Stimulated activated CD4-positive, alpha-beta T cell treated with anti-CD3 and anti-CD28 coated beads, Interleukin-12 subunit alpha, Interleukin-12 subunit beta, amount 100 ng/mL, for 24 hours (primary cell): ENCODE data around the gene LRRC8E.

Experiments
- DNase-seq, 2 experiments: peaks; one replicate each; pipeline ENCODE4 v3.0.0-alpha.2; 2020; ENCODE audit warnings: low read depth in 2 of 2

Gene LRRC8E

GRCh38 chr19:7888145-7888825, at the start of gene LRRC8E:
Gene LRRC8E, plus strand, starts transcription at chr19:7888510. Its CDS starts 7,094 bp downstream, at chr19:7895604.
- peak in 1 of 2 experiments; percentile 49 for DNase-seq

- no peak for DNase-seq
Observed at GRCh38 chr19:7839476-7839875, 48.8 kb upstream of the LRRC8E start.

- no peak for DNase-seq
Observed at GRCh38 chr19:7840629-7841028, 47.7 kb upstream of the LRRC8E start.

- DNase-seq: no peak
Observed at GRCh38 chr19:7841751-7842660, 46.3 kb upstream of the LRRC8E start.

- no peak for DNase-seq
Observed at GRCh38 chr19:7842661-7843294, 45.5 kb upstream of the LRRC8E start.

GRCh38 chr19:7843521-7843920, 44.8 kb upstream of the LRRC8E start:
- no peak for DNase-seq

- no peak for DNase-seq
Observed at GRCh38 chr19:7844405-7844804, 43.9 kb upstream of the LRRC8E start.

GRCh38 chr19:7844951-7845350, 43.4 kb upstream of the LRRC8E start:
- no peak for DNase-seq

- no peak for DNase-seq
Observed at GRCh38 chr19:7845390-7846154, 42.7 kb upstream of the LRRC8E start.

GRCh38 chr19:7846155-7846646, 42.1 kb upstream of the LRRC8E start:
- DNase-seq: no peak

GRCh38 chr19:7847664-7848063, 40.6 kb upstream of the LRRC8E start:
- no peak for DNase-seq

- no peak for DNase-seq
Observed at GRCh38 chr19:7848779-7849457, 39.4 kb upstream of the LRRC8E start.

- no peak for DNase-seq
Observed at GRCh38 chr19:7849631-7849999, 38.7 kb upstream of the LRRC8E start.

GRCh38 chr19:7850000-7850813, 38.1 kb upstream of the LRRC8E start:
- DNase-seq: no peak

GRCh38 chr19:7850945-7851622, 37.2 kb upstream of the LRRC8E start:
- no peak for DNase-seq

- no peak for DNase-seq
Observed at GRCh38 chr19:7851623-7852500, 36.4 kb upstream of the LRRC8E start.

GRCh38 chr19:7852851-7853769, 35.2 kb upstream of the LRRC8E start:
- peak in 1 of 2 experiments; percentile 60 for DNase-seq

- no peak for DNase-seq
Observed at GRCh38 chr19:7853770-7854128, 34.6 kb upstream of the LRRC8E start.
